Thyroid gland (tissue), 4 donors: ENCODE results near the gene POT1.

Experiments
- CTCF ChIP-seq, 6 experiments: fragments of 200-600 bp in 3 of 6; fragments of 450-650 bp in 3 of 6; sonication (generic) in 3 of 6; IDR thresholded peaks; one replicate each; pipeline ENCODE4 v1.5.1; 2016 to 2019; ENCODE audit warnings: antibody characterized with exemption in 6 of 6, mild to moderate bottlenecking in 2 of 6, inconsistent platforms in 1 of 6, moderate library complexity in 1 of 6
- POLR2A ChIP-seq, 2 donors: fragments of 450-650 bp; IDR thresholded peaks; one replicate each; pipeline ENCODE4 v1.6.1; 2017; ENCODE audit warnings: antibody characterized with exemption in 2 of 2, mild to moderate bottlenecking in 2 of 2, moderate library complexity in 1 of 2

- no peak for TF ChIP-seq CTCF (IDR thresholded peaks at IDR 0.05)
- no peak for TF ChIP-seq POLR2A (IDR thresholded peaks at IDR 0.05)
Observed at GRCh38 chr7:124919841-124920240, 9.8 kb downstream of the POT1 start.
